GM21360 (cell line): ENCODE measurements around the gene FCRLA.
A peak's percentile ranks its signal among the peaks of the same experiment; 100 is the strongest.
"Not testable (repeated sequence)": the region's sequence is repeated elsewhere in the genome, so short reads cannot be mapped to it uniquely, and the experiment has no call there.

Experiments
- ATAC-seq: cut with Tn5 transposase; IDR thresholded peaks from one replicate; pipeline ENCODE4 v1.9.1; 2021; ENCODE audit warnings: mild to moderate bottlenecking, moderate library complexity; ENCODE audit not compliant: unreplicated experiment

The FCRLA gene

GRCh38 chr1:161706482-161707347 is at the start of gene FCRLA:
TSS of gene FCRLA (plus strand) at chr1:161707229. CDS start at chr1:161707265, 36 bp downstream.
- ATAC-seq = peak; percentile 61

- ATAC-seq = not testable (repeated sequence)
These were observed 48.5 kb upstream of the FCRLA start for GRCh38 chr1:161658524-161658923.

- not testable (repeated sequence) for ATAC-seq
These were observed 45.2 kb upstream of the FCRLA start for GRCh38 chr1:161661660-161662311.

- ATAC-seq = peak; percentile 58
These were observed 44.2 kb upstream of the FCRLA start, which contains the start of gene FCGR2B for GRCh38 chr1:161662684-161663339. TSS of gene FCGR2B (plus strand) at chr1:161663143. CDS start at chr1:161663242, 99 bp downstream.

- ATAC-seq = not testable (repeated sequence)
These were observed 43.5 kb upstream of the FCRLA start for GRCh38 chr1:161663569-161663968.

- ATAC-seq = not testable (repeated sequence)
These were observed 42.3 kb upstream of the FCRLA start for GRCh38 chr1:161664689-161665088.

GRCh38 chr1:161671045-161672020 is 35.7 kb upstream of the FCRLA start:
- ATAC-seq = not testable (repeated sequence)

- not testable (repeated sequence) for ATAC-seq
These were observed 33.6 kb upstream of the FCRLA start for GRCh38 chr1:161673437-161673836.

- not testable (repeated sequence) for ATAC-seq
These were observed 32.6 kb upstream of the FCRLA start for GRCh38 chr1:161674447-161674846.

GRCh38 chr1:161674908-161675307 is 32.1 kb upstream of the FCRLA start:
- not testable (repeated sequence) for ATAC-seq

- ATAC-seq = no peak
These were observed 30.6 kb upstream of the FCRLA start for GRCh38 chr1:161676441-161676840.

GRCh38 chr1:161676958-161677689 is 29.9 kb upstream of the FCRLA start:
- ATAC-seq = no peak

GRCh38 chr1:161678500-161678899 is 28.5 kb upstream of the FCRLA start:
- ATAC-seq = no peak

- no peak for ATAC-seq
These were observed 25.1 kb upstream of the FCRLA start for GRCh38 chr1:161681879-161682278.

- ATAC-seq = no peak
These were observed 18.1 kb upstream of the FCRLA start for GRCh38 chr1:161688946-161689345.

- ATAC-seq = no peak
These were observed 15.2 kb upstream of the FCRLA start for GRCh38 chr1:161691846-161692245.

- ATAC-seq = not testable (repeated sequence)
These were observed 13.9 kb upstream of the FCRLA start for GRCh38 chr1:161693020-161693712.

- not testable (repeated sequence) for ATAC-seq
These were observed 8.7 kb upstream of the FCRLA start for GRCh38 chr1:161698302-161698701.

- ATAC-seq = no peak
These were observed 4.8 kb upstream of the FCRLA start for GRCh38 chr1:161702250-161702649.
